Activated CD8-positive, alpha-beta T cell treated with anti-CD3 and anti-CD28 coated beads, Interleukin-2, amount 10 ng/mL, durations not matched to agents 7 days and 5 days (primary cell): ENCODE results near the gene DHRS2. TPM values are rescaled to one million over a fixed set of nuclear protein-coding genes. Genes with fewer than 3 reads are reported as not detected.
"Not testable (repeated sequence)": the region's sequence is repeated elsewhere in the genome, so short reads cannot be mapped to it uniquely, and the experiment has no call there.

Experiments
- ATAC-seq: fragments of 150-1000 bp; cut with Tn5 transposase; one replicate; pipeline ENCODE4 v1.10.0; 2021; ENCODE audit warnings: moderate library complexity
- CTCF ChIA-PET: fragments of 350-600 bp; sonication (Branson Sonifier 250); formaldehyde crosslinking; loops from one replicate; lab custom pipeline; 2021; ENCODE audit warnings: antibody characterized with exemption; lab: Charles Lee
- POLR2A ChIA-PET: fragments of 350-600 bp; sonication (Branson Sonifier 250); formaldehyde crosslinking; loops from one replicate; lab custom pipeline; 2021; ENCODE audit warnings: antibody characterized with exemption; lab: Charles Lee
- DNase-seq: peaks from one replicate; pipeline ENCODE4 v3.0.0-alpha.2; 2020
- H3K27ac Mint-ChIP-seq: one replicate; pipeline ENCODE4 v1.8.0; 2021; ENCODE audit warnings: mild to moderate bottlenecking, mixed read lengths
- H3K27me3 Mint-ChIP-seq: one replicate; pipeline ENCODE4 v1.8.0; 2021; ENCODE audit warnings: low read depth, mixed read lengths
- H3K36me3 Mint-ChIP-seq: one replicate; pipeline ENCODE4 v1.8.0; 2021; ENCODE audit warnings: low read depth, mixed read lengths
- H3K4me1 Mint-ChIP-seq: one replicate; pipeline ENCODE4 v1.8.0; 2021; ENCODE audit warnings: low read depth, mixed read lengths
- H3K4me3 Mint-ChIP-seq: one replicate; pipeline ENCODE4 v1.8.0; 2021; ENCODE audit warnings: mild to moderate bottlenecking, mixed read lengths
- H3K9me3 Mint-ChIP-seq: one replicate; pipeline ENCODE4 v1.8.0; 2022; ENCODE audit warnings: mixed read lengths; ENCODE audit not compliant: insufficient read depth
- total RNA-seq, 2 experiments: library from RNA; stranded (reverse); gene quantifications; one replicate each; pipeline ENCODE4 v1.2.3, GENCODE V29; 2021

DHRS2 gene
- total RNA-seq, 2 experiments from 2014 or later: 0.24 to 0.44 TPM

DNA sequence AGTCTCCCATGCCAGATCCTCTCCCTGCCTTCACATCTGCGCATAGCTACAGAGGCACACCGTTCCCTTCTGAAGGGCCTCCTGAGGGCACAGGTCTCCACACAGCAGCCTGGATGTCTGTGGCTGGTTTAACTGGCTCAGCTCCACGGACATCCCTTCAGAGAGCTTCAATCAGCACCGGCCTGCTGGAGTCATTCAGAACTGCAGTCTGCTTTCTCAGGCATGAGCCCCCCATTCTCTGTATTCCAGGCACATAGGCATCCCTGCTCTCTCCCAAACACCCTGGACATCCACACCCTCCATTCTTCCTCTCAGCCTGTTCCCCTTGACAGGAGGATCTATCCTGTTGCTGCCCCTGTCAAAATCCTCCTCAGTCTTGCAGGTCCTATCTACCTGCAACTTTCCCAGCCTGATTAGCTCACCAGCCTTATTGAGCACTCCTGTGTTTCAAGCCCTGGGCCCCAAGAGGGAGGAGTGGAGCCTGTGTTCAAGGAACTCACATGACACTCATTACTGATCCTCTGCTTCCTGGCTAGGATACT is 2.9 kb upstream of the DHRS2 start:
- Mint-ChIP-seq H3K4me3 (no peak overlapping the region), H3K9me3 (no peaks in the 10 kb centered on the region), H3K4me1 (peaks cover 11% of the 10 kb centered on the region), H3K27me3 (peaks cover 5% of the 10 kb centered on the region), H3K36me3 (no peaks in the 10 kb centered on the region), H3K27ac (no peak overlapping the region)
- CTCF ChIA-PET: interaction anchor here (1.3 to 7.0 kb wide), 11 partner anchors 9 to 297 kb away, joined by 3 to 197 read pairs (median 16); no protein-coding TSS in a partner anchor
- DNase-seq: no peak
- POLR2A ChIA-PET: interaction anchor here (1.3 kb wide), 1 partner anchor 22 kb away, joined by 5 read pairs; no protein-coding TSS in a partner anchor
- peak; percentile 21 for ATAC-seq

DNA sequence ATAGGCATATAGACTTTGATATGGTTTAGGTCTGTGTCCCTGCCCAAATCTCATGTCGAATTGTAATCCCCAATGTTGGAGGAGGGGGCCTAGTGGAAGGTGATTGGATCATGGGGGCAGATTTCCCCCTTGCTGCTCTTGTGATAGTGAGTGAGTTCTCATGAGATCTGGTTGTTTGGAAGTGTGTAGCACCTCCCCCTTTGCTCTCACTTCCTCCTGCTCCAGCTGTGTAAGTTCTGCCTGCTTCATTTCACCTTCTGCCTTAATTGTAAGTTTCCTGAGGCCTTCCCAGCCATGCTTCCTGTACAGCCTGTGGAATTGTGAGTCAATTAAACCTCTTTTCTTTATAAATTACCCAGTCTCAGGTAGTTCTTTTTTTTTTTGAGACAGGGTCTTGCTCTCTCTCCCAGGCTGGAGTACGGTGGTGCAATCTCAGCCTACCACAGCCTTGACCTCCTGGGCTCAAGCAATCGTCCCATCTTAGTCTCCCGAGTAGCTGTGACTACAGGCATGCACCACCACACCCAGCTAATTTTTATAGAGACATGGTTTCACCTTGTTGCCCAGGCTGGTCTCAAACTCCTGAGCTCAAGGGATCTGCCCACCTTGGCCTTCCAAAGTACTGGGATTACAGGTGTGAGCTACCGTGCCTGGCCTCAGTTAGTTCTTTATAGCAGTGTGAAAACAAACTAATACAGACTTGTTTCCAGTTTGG is 1.3 kb upstream of the DHRS2 start:
- not testable (repeated sequence) for H3K27ac Mint-ChIP-seq
- CTCF ChIA-PET: interaction anchor here (1.0 to 7.0 kb wide), 4 partner anchors 9 to 45 kb away, joined by 4 to 197 read pairs (median 70); no protein-coding TSS in a partner anchor

DNA sequence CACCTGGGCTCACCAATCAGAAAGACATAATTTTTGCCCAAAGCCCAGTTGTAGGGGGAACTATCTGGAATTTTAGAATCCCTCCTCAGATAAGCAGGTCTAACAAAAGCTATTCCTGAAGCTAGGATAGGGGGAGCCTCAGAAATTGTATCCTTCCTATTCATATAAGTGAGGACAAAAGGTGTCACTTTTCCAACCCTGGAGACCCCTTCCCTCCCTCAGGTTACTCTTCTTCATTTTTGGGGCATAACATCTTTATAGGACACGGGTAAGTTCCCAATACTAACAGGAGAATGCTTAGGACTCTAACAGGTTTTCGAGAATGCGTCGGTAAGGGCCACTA is 1.1 kb downstream of the DHRS2 start:
- H3K36me3 Mint-ChIP-seq, ATAC-seq, H3K4me3 Mint-ChIP-seq, H3K27ac Mint-ChIP-seq, CTCF ChIA-PET, H3K27me3 Mint-ChIP-seq, H3K9me3 Mint-ChIP-seq, H3K4me1 Mint-ChIP-seq, DNase-seq, POLR2A ChIA-PET: not testable (repeated sequence)

More for the DNA sequence above, 1.3 kb upstream of the DHRS2 start:
- DNase-seq, ATAC-seq, H3K27me3 Mint-ChIP-seq, H3K4me3 Mint-ChIP-seq, H3K9me3 Mint-ChIP-seq, H3K36me3 Mint-ChIP-seq, POLR2A ChIA-PET: not testable (repeated sequence)
- peaks cover 11% of the 10 kb centered on the region for H3K4me1 Mint-ChIP-seq

GRCh38 chr14:23637655-23638413 is 1.7 kb downstream of the DHRS2 start:
- H3K27me3 Mint-ChIP-seq, CTCF ChIA-PET, H3K27ac Mint-ChIP-seq, DNase-seq, H3K4me3 Mint-ChIP-seq, ATAC-seq, H3K9me3 Mint-ChIP-seq, H3K4me1 Mint-ChIP-seq, H3K36me3 Mint-ChIP-seq, POLR2A ChIA-PET: not testable (repeated sequence)

- H3K4me1 Mint-ChIP-seq: no peaks in the 10 kb centered on the region
- no peaks in the 10 kb centered on the region for H3K36me3 Mint-ChIP-seq
Measured at GRCh38 chr14:23638414-23639047, 2.4 kb downstream of the DHRS2 start.

DNA sequence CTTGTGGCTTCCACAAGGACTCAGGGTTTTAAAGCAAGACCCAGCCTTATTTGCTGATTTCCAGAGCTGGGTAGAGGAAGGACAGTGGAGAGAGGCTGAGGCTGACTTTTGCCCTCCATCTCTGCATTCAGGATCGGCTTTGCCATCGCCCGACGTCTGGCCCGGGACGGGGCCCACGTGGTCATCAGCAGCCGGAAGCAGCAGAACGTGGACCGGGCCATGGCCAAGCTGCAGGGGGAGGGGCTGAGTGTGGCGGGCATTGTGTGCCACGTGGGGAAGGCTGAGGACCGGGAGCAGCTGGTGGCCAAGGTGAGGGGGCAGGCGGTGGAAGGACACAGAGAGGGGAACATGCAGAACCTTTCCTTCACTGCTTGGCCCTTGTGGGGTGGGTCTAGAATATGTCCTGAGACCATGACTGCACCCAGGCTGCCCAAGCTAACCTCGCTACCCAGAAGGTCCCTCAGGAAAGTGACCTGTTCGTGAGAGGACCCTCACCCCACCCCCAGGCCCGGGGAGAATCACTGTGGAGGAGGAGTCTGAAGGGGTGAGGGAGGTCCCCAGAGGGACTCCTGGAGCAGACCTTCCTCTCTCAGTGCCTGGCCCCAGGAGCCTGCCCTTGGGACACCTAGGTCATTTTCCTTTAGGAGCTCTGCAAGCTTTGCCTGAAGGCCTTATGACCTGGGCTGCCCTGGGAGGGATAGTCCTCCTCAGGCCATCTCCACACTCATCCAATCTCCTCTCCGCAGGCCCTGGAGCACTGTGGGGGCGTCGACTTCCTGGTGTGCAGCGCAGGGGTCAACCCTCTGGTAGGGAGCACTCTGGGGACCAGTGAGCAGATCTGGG is 3.1 kb downstream of the DHRS2 start:
- POLR2A ChIA-PET: no interaction called here
- CTCF ChIA-PET: interaction anchor here (3.4 kb wide), 1 partner anchor 7 kb away, joined by 34 read pairs; no protein-coding TSS in a partner anchor
- H3K9me3 Mint-ChIP-seq: no peaks in the 10 kb centered on the region

More at GRCh38 chr14:23638414-23639047, 2.4 kb downstream of the DHRS2 start:
- Mint-ChIP-seq H3K27me3 (peaks cover 3% of the 10 kb centered on the region), H3K4me3 (no peak overlapping the region), H3K9me3 (no peaks in the 10 kb centered on the region), H3K27ac (no peak overlapping the region)
- DNase-seq (no peak), ATAC-seq (no peak)
- ChIA-PET CTCF (no interaction called here), POLR2A (no interaction called here)

DNA sequence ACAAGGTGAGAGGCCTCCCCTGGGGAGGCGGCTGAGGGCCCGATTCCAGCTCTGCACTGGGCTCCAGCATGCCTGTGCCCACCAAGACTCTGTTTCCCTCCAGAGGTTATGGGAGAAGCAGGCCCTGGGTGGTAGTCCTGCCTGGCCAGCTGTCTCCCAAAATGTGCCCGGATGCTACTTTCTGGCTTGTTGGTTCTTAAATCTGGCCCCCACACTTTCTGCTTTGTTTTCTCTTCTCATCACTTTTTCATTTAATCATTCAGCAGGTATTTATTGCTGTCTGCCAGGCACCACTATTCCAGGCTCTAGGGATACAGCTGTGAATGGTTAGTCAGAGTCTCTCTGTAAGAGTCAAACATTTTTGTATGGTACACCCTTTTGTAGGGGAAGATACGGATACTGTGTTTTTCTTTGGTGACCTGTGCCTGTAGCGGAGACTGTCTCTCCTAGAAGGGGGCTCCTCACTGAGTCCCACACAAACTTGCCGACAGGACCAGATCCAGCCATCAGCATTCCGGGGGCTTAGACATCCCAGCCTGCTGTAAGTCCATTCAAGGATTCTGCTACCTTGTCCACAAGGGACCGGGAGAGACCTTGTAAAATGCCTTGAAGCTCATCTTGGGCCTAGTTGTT is 3.8 kb downstream of the DHRS2 start:
- Mint-ChIP-seq H3K27me3 (no peaks in the 10 kb centered on the region), H3K4me1 (no peaks in the 10 kb centered on the region), H3K4me3 (no peak overlapping the region), H3K27ac (no peak overlapping the region), H3K36me3 (no peaks in the 10 kb centered on the region), H3K9me3 (no peaks in the 10 kb centered on the region)
- CTCF ChIA-PET: interaction anchor here (3.4 kb wide), 1 partner anchor 8 kb away, joined by 34 read pairs; no protein-coding TSS in a partner anchor
- POLR2A ChIA-PET: no interaction called here
- DNase-seq: no peak
- no peak for ATAC-seq

More for the DNA sequence above, 3.1 kb downstream of the DHRS2 start:
- Mint-ChIP-seq H3K27me3 (peaks cover 1% of the 10 kb centered on the region), H3K4me1 (no peaks in the 10 kb centered on the region), H3K36me3 (no peaks in the 10 kb centered on the region), H3K4me3 (no peak overlapping the region), H3K27ac (no peak overlapping the region)
- ATAC-seq (no peak), DNase-seq (no peak)

DNA sequence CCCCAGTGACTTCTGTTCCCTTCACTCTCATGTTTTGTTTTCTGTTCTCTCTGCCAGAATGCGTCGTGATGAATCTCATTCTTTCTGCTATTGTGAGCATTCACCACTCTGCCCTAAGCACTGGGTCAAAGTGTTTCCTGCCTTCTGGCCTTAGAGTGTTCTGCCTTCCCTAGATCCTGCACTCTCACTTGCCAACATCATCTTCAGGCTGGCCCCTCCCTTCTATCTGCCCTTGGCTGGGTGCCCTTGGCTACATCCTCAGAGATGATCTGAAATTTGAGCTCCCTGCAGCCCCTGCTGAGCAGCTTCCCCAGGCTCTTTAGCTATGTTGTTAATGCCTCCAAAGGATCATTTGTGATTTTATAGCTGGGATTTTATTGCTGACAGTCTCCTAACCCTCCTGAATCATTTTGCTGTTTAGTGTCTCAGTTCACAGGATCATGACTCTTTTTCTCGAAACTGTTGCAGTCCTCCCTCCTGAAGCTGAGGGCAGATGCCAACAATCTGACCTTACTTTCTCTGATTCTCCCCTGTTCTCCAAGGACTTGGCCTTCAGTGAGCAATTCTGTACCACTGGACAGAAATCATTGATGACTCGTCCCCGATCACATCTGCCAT is 4.5 kb downstream of the DHRS2 start:
- POLR2A ChIA-PET: no interaction called here
- DNase-seq (no peak), ATAC-seq (no peak)
- H3K27ac Mint-ChIP-seq: no peak overlapping the region
- H3K9me3 Mint-ChIP-seq: no peaks in the 10 kb centered on the region
- CTCF ChIA-PET: interaction anchor here (3.4 kb wide), 1 partner anchor 9 kb away, joined by 34 read pairs; no protein-coding TSS in a partner anchor
- no peaks in the 10 kb centered on the region for H3K4me1 Mint-ChIP-seq
- no peaks in the 10 kb centered on the region for H3K36me3 Mint-ChIP-seq
- H3K4me3 Mint-ChIP-seq: no peak overlapping the region
- H3K27me3 Mint-ChIP-seq: no peaks in the 10 kb centered on the region

GRCh38 chr14:23641180-23641914 is 5.2 kb downstream of the DHRS2 start:
- H3K9me3 Mint-ChIP-seq: no peaks in the 10 kb centered on the region
- H3K4me1 Mint-ChIP-seq: no peaks in the 10 kb centered on the region
- no peak overlapping the region for H3K27ac Mint-ChIP-seq
- DNase-seq (no peak), ATAC-seq (no peak)
- CTCF ChIA-PET: interaction anchor here (0.6 to 3.4 kb wide), 4 partner anchors 8 to 52 kb away, joined by 3 to 34 read pairs (median 5); no protein-coding TSS in a partner anchor
- no peak overlapping the region for H3K4me3 Mint-ChIP-seq
- POLR2A ChIA-PET: no interaction called here
- H3K27me3 Mint-ChIP-seq: no peaks in the 10 kb centered on the region
- H3K36me3 Mint-ChIP-seq: no peaks in the 10 kb centered on the region
